IPS-18a (cell line): ENCODE results near the gene ANKFY1.
A peak's percentile ranks its signal among the peaks of the same experiment; 100 is the strongest.

Source experiments
- H3K27ac ChIP-seq: one replicate; pipeline ENCODE4 v1.5.1; 2013; ENCODE audit warnings: low read length
- H3K27me3 ChIP-seq: one replicate; pipeline ENCODE4 v1.6.1; 2013; ENCODE audit warnings: mild to moderate bottlenecking, low read length; ENCODE audit not compliant: control insufficient read depth, insufficient read depth
- H3K36me3 ChIP-seq: one replicate; pipeline ENCODE4 v1.6.1; 2013; ENCODE audit warnings: low read depth, low read length; ENCODE audit not compliant: control insufficient read depth
- H3K4me1 ChIP-seq: one replicate; pipeline ENCODE4 v1.6.1; 2013; ENCODE audit warnings: low read depth, low read length; ENCODE audit not compliant: control insufficient read depth
- H3K4me3 ChIP-seq: one replicate; pipeline ENCODE4 v1.5.1; 2013; ENCODE audit warnings: low read length
- H3K9ac ChIP-seq: one replicate; pipeline ENCODE4 v1.6.1; 2013; ENCODE audit warnings: mild to moderate bottlenecking, low read length, moderate library complexity
- H3K9me3 ChIP-seq: one replicate; pipeline ENCODE4 v1.6.1; 2013; ENCODE audit warnings: low read depth, low read length; ENCODE audit not compliant: control insufficient read depth

The ANKFY1 gene

GRCh38 chr17:4263282-4264215 is at the start of gene ANKFY1:
Gene ANKFY1, minus strand, starts transcription at chr17:4263979. Its CDS starts 38 bp downstream, at chr17:4263941.
- H3K9me3 ChIP-seq: peaks cover 11% of the 10 kb centered on the region
- H3K9ac ChIP-seq: peak within 1 kb of the TSS; percentile 83
- no peaks in the 10 kb centered on the region for H3K27me3 ChIP-seq
- H3K27ac ChIP-seq: peak within 1 kb of the TSS; percentile 73
- H3K4me3 ChIP-seq: peak within 1 kb of the TSS; percentile 89
- peaks cover 17% of the 10 kb centered on the region for H3K36me3 ChIP-seq
- H3K4me1 ChIP-seq: peaks cover 4% of the 10 kb centered on the region

DNA sequence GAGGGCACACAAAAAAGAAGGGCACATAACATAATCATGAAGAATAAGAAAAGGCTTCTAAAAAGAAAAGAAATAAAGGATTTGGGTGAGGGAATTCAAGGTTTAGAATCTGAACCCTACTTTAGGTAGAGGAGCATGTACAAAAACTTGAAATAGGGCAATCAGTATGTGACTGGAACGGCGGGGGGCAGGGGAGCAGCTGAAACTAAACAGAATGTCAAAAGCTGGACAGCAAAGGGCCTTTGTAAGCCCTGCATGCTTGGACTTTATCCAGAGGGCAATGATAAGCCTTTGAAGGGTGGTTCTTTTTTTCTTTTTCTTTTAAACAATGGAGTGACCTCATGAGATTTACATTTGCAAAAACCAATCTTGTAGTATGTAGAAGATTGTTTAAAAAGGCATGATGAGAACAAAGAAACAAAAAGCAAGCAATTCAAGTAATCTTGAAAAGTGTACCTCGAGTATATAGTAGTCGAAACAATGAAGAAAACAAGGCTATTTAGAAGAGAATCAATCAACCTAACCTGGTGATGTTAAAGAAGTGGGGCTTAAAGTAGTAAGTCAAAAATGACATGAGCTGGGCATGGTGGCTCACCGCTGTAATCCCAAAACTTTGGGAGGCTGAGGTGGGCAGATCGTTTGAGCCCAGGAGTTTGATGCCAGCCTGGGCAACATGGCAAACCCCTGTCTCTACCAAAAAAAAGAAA is 46.7 kb upstream of the ANKFY1 start:
- no peak overlapping the region for H3K27ac ChIP-seq
- peaks cover 24% of the 10 kb centered on the region for H3K4me1 ChIP-seq
- H3K9me3 ChIP-seq: no peaks in the 10 kb centered on the region
- no peak overlapping the region for H3K4me3 ChIP-seq
- H3K9ac ChIP-seq: no peak overlapping the region
- peaks cover 5% of the 10 kb centered on the region for H3K36me3 ChIP-seq
- H3K27me3 ChIP-seq: no peaks in the 10 kb centered on the region

DNA sequence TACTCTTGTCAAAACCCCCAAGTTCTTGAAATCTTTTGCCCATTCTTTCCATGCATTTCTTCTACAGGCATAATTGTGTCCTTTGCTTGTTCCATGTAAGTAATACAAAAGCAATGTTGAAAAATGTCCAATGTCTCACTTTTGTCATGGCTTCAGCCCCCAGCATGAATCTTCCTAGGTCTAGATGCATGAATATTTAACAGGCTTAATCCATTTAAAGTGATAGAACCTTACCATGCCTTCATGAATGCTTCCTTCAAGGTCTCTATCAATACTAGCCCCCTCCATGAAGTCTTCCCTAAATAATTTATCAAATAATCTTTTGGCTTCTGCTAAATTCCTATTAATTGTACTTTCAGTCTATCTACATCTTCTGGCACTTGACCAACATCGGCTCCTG is 46.1 kb upstream of the ANKFY1 start:
- Histone ChIP-seq H3K27ac (no peak overlapping the region), H3K9ac (no peak overlapping the region), H3K36me3 (peaks cover 5% of the 10 kb centered on the region), H3K4me3 (no peak overlapping the region), H3K9me3 (no peaks in the 10 kb centered on the region), H3K4me1 (peaks cover 24% of the 10 kb centered on the region), H3K27me3 (no peaks in the 10 kb centered on the region)

DNA sequence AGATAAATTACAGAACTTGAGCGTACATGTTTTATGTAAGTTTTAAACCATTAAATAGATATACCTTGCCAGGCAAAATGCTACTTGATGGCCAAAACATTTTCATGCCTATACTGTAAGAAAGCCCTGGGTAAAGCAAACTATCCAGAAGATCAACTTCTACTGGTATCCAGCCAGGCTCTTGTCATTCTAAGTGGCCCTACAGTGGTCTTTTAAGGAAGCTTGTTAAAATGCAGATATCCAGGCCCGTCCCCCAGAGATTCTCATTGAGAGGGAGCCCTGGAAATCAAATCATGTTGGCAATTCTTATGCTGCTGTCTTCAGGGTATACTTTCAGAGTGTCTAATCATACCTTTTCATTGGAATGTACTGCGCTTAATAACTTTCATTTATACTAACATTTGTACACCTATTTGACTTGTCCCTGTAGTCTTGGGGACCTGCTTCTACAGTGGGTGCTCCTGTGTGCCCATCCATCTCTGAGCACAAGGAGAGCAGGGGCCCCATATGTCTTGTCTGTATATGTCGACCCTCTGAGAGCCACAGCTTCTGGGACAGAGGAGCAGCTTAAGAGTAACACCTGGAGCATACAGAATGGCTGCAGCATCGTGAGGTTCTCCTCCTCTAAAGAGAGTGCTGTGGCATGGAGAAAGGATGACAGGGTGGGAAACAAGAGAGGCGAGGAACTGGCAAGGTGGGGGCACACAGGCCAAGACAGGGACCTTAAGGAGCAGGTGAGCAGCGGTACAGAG is 43.6 kb upstream of the ANKFY1 start:
- no peaks in the 10 kb centered on the region for H3K9me3 ChIP-seq
- peaks cover 24% of the 10 kb centered on the region for H3K4me1 ChIP-seq
- peak overlapping the region; percentile 46 for H3K4me3 ChIP-seq
- H3K27me3 ChIP-seq: no peaks in the 10 kb centered on the region
- no peak overlapping the region for H3K27ac ChIP-seq
- peaks cover 17% of the 10 kb centered on the region for H3K36me3 ChIP-seq
- peak overlapping the region; percentile 8 for H3K9ac ChIP-seq

GRCh38 chr17:4305224-4305623 is 41.4 kb upstream of the ANKFY1 start:
- no peaks in the 10 kb centered on the region for H3K27me3 ChIP-seq
- no peak overlapping the region for H3K4me3 ChIP-seq
- H3K27ac ChIP-seq: no peak overlapping the region
- H3K9ac ChIP-seq: no peak overlapping the region
- H3K9me3 ChIP-seq: no peaks in the 10 kb centered on the region
- H3K4me1 ChIP-seq: peaks cover 24% of the 10 kb centered on the region
- peaks cover 27% of the 10 kb centered on the region for H3K36me3 ChIP-seq

DNA sequence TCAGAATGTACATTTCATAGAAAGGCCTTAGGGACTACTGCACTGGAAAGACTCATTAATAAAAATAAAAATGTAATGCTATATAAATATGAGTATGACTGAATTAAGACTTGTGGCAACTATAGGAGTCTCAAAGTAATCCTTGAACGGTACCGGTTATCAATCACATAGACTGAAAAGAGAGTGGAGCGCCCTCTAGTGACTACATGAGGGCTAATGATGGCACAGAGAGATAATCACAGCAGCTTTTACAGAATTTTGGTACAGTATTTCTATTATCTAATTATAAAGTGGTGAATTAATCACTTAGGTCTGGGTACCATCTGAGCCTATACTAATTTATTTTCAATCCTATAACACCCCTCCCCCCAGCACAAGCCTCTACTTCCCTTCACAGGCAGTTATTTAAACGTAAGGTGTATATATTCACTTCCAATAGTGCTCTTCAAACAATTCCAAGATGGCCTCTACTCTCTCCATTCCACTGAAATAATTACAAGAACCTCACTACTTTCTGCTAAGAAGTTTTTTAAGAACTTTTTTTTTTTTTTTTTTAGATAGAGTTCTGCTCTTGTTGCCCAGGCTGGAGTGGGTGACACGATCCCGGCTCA is 40.7 kb upstream of the ANKFY1 start:
- peaks cover 27% of the 10 kb centered on the region for H3K36me3 ChIP-seq

GRCh38 chr17:4301066-4301465 is 37.3 kb upstream of the ANKFY1 start:
- H3K9me3 ChIP-seq: no peaks in the 10 kb centered on the region
- no peaks in the 10 kb centered on the region for H3K4me1 ChIP-seq
- no peaks in the 10 kb centered on the region for H3K27me3 ChIP-seq
- peaks cover 35% of the 10 kb centered on the region for H3K36me3 ChIP-seq
- H3K4me3 ChIP-seq: no peak overlapping the region
- no peak overlapping the region for H3K9ac ChIP-seq
- H3K27ac ChIP-seq: no peak overlapping the region

More for the DNA sequence above, 40.7 kb upstream of the ANKFY1 start:
- no peak overlapping the region for H3K9ac ChIP-seq
- H3K9me3 ChIP-seq: no peaks in the 10 kb centered on the region
- H3K27me3 ChIP-seq: no peaks in the 10 kb centered on the region
- peaks cover 21% of the 10 kb centered on the region for H3K4me1 ChIP-seq
- no peak overlapping the region for H3K27ac ChIP-seq
- H3K4me3 ChIP-seq: no peak overlapping the region

GRCh38 chr17:4297351-4297750 is 33.6 kb upstream of the ANKFY1 start:
- Histone ChIP-seq H3K4me3 (no peak overlapping the region), H3K36me3 (peaks cover 39% of the 10 kb centered on the region), H3K4me1 (no peaks in the 10 kb centered on the region), H3K27me3 (no peaks in the 10 kb centered on the region), H3K9me3 (no peaks in the 10 kb centered on the region), H3K27ac (no peak overlapping the region), H3K9ac (no peak overlapping the region)

DNA sequence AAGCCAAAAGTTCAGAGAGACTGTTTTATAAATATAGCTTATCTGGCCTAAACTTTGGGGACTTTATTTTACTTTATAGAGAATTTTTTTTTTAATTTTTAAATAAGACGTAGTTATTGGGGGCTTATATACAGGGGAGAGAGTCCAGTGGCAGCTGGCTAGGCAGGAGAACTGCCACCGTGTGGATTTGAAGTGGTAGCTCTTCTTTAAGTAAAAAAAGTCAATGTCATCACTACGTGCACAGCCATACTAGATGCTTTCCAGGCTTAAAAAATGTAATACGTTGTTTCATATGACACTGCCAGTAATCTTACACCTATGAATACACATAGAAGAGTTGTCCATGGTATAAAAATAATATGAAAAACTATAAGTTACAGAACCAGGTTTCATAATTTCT is 31.9 kb upstream of the ANKFY1 start:
- no peak overlapping the region for H3K4me3 ChIP-seq
- H3K9me3 ChIP-seq: no peaks in the 10 kb centered on the region
- H3K27ac ChIP-seq: no peak overlapping the region
- peaks cover 38% of the 10 kb centered on the region for H3K36me3 ChIP-seq
- H3K9ac ChIP-seq: no peak overlapping the region
- H3K4me1 ChIP-seq: no peaks in the 10 kb centered on the region
- no peaks in the 10 kb centered on the region for H3K27me3 ChIP-seq

DNA sequence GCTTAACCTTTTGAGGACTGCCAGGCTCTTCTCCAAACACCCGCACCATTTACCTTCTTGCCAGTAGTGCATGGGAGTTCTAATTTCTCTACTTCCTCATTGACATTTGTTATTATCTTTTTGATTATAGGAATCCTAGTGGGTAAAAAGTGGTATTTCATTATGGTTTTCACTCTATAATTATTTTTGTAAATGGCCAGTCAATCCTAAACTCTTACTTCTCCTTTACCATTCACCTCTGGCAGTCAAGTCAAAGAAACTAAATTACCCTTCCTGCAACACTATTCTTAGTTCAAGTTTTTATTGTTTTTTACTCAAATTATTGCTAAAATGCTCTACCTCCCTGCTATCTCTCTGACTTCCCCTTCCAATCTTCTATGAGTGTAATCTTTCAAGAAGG is 29.8 kb upstream of the ANKFY1 start:
- no peaks in the 10 kb centered on the region for H3K9me3 ChIP-seq
- H3K4me3 ChIP-seq: no peak overlapping the region
- H3K36me3 ChIP-seq: peaks cover 54% of the 10 kb centered on the region
- H3K4me1 ChIP-seq: no peaks in the 10 kb centered on the region
- H3K27me3 ChIP-seq: no peaks in the 10 kb centered on the region
- no peak overlapping the region for H3K9ac ChIP-seq
- H3K27ac ChIP-seq: no peak overlapping the region

DNA sequence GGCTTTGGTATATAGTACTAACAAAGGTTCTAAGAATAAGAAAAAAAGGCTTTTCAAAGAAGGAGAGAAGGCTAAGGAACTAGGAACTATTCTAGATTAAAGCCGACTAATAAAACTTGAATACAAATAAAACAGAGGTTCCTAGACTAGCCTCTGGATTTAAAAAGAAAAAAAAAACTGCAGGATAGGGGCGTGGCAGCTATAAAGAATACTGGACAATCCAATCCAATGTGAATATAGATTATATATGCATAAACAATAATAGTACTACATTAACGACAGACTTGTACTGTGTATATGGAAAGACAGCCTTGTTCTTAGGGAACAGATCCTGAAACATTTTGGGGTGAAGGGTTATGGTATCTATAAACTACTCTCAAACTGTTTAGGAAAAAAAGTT is 23.9 kb upstream of the ANKFY1 start:
- Histone ChIP-seq H3K4me1 (no peaks in the 10 kb centered on the region), H3K4me3 (no peak overlapping the region), H3K9ac (no peak overlapping the region), H3K9me3 (no peaks in the 10 kb centered on the region), H3K27me3 (no peaks in the 10 kb centered on the region), H3K27ac (no peak overlapping the region), H3K36me3 (peaks cover 41% of the 10 kb centered on the region)
